ENCODE data around the gene HEBP1. TPM values are rescaled to one million over a fixed set of nuclear protein-coding genes. Genes with fewer than 3 reads are reported as not detected.
A peak's percentile ranks its signal among the peaks of the same experiment; 100 is the strongest.

HEBP1 gene
- total RNA-seq, 1 donor from 2014 or later = 14.7 TPM

DNA sequence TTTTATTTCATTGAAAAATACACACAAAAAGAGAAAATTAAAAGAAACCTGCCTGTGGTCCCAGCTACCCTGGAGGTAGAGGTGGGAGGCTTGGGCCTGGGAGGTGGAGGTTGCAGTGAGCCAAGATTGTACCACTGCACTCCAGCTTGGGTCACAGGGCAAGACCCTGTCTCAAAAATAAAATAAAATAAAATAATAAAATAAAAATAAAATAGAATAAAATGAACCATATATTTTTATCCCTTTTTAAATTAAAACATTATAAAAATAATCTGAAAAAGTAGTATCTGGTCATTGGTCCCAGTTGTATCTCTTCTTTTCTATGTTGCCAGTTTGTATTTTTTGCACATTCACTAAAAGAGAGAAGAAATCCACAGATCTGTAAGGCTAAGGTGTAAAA, 27.4 kb upstream of the HEBP1 start:
- Histone ChIP-seq H3K36me3 (ENCODE audit: control insufficient read depth, insufficient read depth, low read length) (no peaks in the 10 kb centered on the region), H3K27me3 (ENCODE audit: control insufficient read depth, insufficient read depth, low read length) (no peaks in the 10 kb centered on the region), H3K4me3 (ENCODE audit: low read depth, low read length) (no peak overlapping the region)
- TF ChIP-seq, protein P1, sequence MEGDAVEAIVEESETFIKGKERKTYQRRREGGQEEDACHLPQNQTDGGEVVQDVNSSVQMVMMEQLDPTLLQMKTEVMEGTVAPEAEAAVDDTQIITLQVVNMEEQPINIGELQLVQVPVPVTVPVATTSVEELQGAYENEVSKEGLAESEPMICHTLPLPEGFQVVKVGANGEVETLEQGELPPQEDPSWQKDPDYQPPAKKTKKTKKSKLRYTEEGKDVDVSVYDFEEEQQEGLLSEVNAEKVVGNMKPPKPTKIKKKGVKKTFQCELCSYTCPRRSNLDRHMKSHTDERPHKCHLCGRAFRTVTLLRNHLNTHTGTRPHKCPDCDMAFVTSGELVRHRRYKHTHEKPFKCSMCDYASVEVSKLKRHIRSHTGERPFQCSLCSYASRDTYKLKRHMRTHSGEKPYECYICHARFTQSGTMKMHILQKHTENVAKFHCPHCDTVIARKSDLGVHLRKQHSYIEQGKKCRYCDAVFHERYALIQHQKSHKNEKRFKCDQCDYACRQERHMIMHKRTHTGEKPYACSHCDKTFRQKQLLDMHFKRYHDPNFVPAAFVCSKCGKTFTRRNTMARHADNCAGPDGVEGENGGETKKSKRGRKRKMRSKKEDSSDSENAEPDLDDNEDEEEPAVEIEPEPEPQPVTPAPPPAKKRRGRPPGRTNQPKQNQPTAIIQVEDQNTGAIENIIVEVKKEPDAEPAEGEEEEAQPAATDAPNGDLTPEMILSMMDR (IDR thresholded peaks at IDR 0.05; ENCODE audit: insufficient read depth, low read length, poor library complexity, severe bottlenecking) = no peak
- DNase-seq (ENCODE audit: low read depth) = no peak

- no peak for DNase-seq (ENCODE audit: low read depth)
- Histone ChIP-seq H3K27me3 (ENCODE audit: control insufficient read depth, insufficient read depth, low read length) (no peaks in the 10 kb centered on the region), H3K4me3 (ENCODE audit: low read depth, low read length) (no peak overlapping the region), H3K36me3 (ENCODE audit: control insufficient read depth, insufficient read depth, low read length) (no peaks in the 10 kb centered on the region)
- TF ChIP-seq, protein P1 (IDR thresholded peaks at IDR 0.05; ENCODE audit: insufficient read depth, low read length, poor library complexity, severe bottlenecking) = no peak
Observed at GRCh38 chr12:13027032-13027431, 27.0 kb upstream of the HEBP1 start.

DNA sequence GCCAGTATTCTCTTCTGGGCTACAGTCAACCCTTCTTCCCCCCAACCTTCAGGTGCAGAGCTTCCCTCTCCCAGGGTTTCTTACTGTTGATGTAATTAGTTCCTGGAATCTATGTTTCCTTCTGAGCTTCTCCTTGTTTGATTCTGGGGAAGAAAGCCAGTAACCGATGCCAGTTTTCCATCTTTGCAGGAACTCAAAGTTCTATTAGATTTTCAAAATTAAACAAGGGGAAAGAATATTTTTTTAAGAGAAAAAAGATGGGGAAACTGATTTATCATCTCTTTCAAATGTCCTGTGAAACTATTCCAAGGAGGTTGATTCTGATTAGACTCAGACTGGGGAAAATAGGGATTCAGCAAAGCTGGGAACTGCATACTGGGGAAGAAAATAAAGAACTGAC, 26.2 kb upstream of the HEBP1 start:
- Histone ChIP-seq H3K27me3 (ENCODE audit: control insufficient read depth, insufficient read depth, low read length) (no peaks in the 10 kb centered on the region), H3K36me3 (ENCODE audit: control insufficient read depth, insufficient read depth, low read length) (no peaks in the 10 kb centered on the region), H3K4me3 (ENCODE audit: low read depth, low read length) (no peak overlapping the region)
- TF ChIP-seq, protein P1 (IDR thresholded peaks at IDR 0.05; ENCODE audit: insufficient read depth, low read length, poor library complexity, severe bottlenecking) = no peak
- no peak for DNase-seq (ENCODE audit: low read depth)

DNA sequence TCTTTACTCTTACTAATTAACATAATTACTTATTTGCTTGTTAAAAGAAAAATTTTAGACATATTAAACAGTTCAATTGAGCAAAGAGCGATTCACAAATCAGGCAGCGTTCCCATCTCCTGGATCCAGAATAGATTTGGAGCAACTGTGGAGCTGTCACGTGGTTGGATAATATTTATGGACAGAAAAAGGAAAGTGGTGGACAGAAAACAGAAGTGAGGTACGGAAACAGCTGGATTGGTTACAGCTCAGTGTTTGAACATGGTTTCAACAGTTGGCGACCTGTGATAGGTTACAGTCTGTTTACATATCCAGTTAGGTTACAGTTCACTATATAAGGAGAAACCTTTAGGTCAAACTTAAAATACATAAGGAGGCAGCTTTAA, 24.5 kb upstream of the HEBP1 start:
- TF ChIP-seq, protein P1 (IDR thresholded peaks at IDR 0.05; ENCODE audit: insufficient read depth, low read length, poor library complexity, severe bottlenecking) = no peak
- DNase-seq (ENCODE audit: low read depth) = no peak
- no peaks in the 10 kb centered on the region for H3K27me3 ChIP-seq (ENCODE audit: control insufficient read depth, insufficient read depth, low read length)
- no peaks in the 10 kb centered on the region for H3K36me3 ChIP-seq (ENCODE audit: control insufficient read depth, insufficient read depth, low read length)
- no peak overlapping the region for H3K4me3 ChIP-seq (ENCODE audit: low read depth, low read length)

- no peak for DNase-seq (ENCODE audit: low read depth)
- no peak overlapping the region for H3K4me3 ChIP-seq (ENCODE audit: low read depth, low read length)
- H3K36me3 ChIP-seq (ENCODE audit: control insufficient read depth, insufficient read depth, low read length) = no peaks in the 10 kb centered on the region
- TF ChIP-seq, protein P1 (IDR thresholded peaks at IDR 0.05; ENCODE audit: insufficient read depth, low read length, poor library complexity, severe bottlenecking) = peak; percentile 60
- H3K27me3 ChIP-seq (ENCODE audit: control insufficient read depth, insufficient read depth, low read length) = no peaks in the 10 kb centered on the region
Observed at GRCh38 chr12:13023811-13024530, 23.9 kb upstream of the HEBP1 start.

- H3K4me3 ChIP-seq (ENCODE audit: low read depth, low read length) = no peak overlapping the region
- no peak for DNase-seq (ENCODE audit: low read depth)
- no peaks in the 10 kb centered on the region for H3K36me3 ChIP-seq (ENCODE audit: control insufficient read depth, insufficient read depth, low read length)
- H3K27me3 ChIP-seq (ENCODE audit: control insufficient read depth, insufficient read depth, low read length) = no peaks in the 10 kb centered on the region
- TF ChIP-seq, protein P1 (IDR thresholded peaks at IDR 0.05; ENCODE audit: insufficient read depth, low read length, poor library complexity, severe bottlenecking) = no peak
Observed at GRCh38 chr12:13022851-13023271, 22.8 kb upstream of the HEBP1 start.

All from kidney epithelial cell (primary cell).